Lung (tissue), 12 donors: Measurements from ENCODE around the gene LRRC8C. TPM values are rescaled to one million over a fixed set of nuclear protein-coding genes. Genes with fewer than 3 reads are reported as not detected.
A peak's percentile ranks its signal among the peaks of the same experiment; 100 is the strongest.
"Not testable (repeated sequence)": the region's sequence is repeated elsewhere in the genome, so short reads cannot be mapped to it uniquely, and the experiment has no call there.

ENCODE experiments used
- ATAC-seq: fragments of 200-7000 bp; cut with Tn5 transposase; one replicate; pipeline ENCODE4 v1.9.1; 2020; ENCODE audit warnings: moderate number of reproducible peaks; ENCODE audit not compliant: insufficient read depth, low FRiP score
- DNase-seq, 3 donors: peaks; one replicate each; pipeline ENCODE4 v3.0.0-alpha.2; 2013 to 2017
- H3K27ac ChIP-seq, 2 donors: one replicate each; pipeline ENCODE4 v1.5.1; 2013; ENCODE audit warnings: mild to moderate bottlenecking in 2 of 2, moderate library complexity in 2 of 2, control low read depth in 1 of 2, inconsistent platforms in 1 of 2, low read depth in 1 of 2, low read length in 1 of 2
- H3K27me3 ChIP-seq, 3 donors: one replicate each; pipeline ENCODE4 v1.5.1; 2013; ENCODE audit warnings: low read length in 2 of 3; ENCODE audit not compliant: control insufficient read depth in 3 of 3, insufficient read depth in 3 of 3
- H3K36me3 ChIP-seq, 4 donors: one replicate each; pipeline ENCODE4 v1.5.1; 2013; ENCODE audit warnings: low read length in 4 of 4, mild to moderate bottlenecking in 1 of 4, moderate library complexity in 1 of 4; ENCODE audit not compliant: control insufficient read depth in 4 of 4, insufficient read depth in 4 of 4
- H3K4me1 ChIP-seq, 5 donors: one replicate each; pipeline ENCODE4 v1.5.1; 2013; ENCODE audit warnings: low read length in 5 of 5, mild to moderate bottlenecking in 2 of 5, moderate library complexity in 1 of 5; ENCODE audit not compliant: control insufficient read depth in 5 of 5, insufficient read depth in 5 of 5
- H3K4me3 ChIP-seq: one replicate; pipeline ENCODE4 v1.5.1; 2013; ENCODE audit warnings: mild to moderate bottlenecking, control low read depth, moderate library complexity
- H3K9ac ChIP-seq, 2 donors: one replicate each; pipeline ENCODE4 v1.5.1; 2013; ENCODE audit warnings: low read length in 2 of 2, control low read depth in 1 of 2; ENCODE audit not compliant: insufficient read depth in 1 of 2
- H3K9me3 ChIP-seq, 4 donors: one replicate each; pipeline ENCODE4 v1.5.1; 2013; ENCODE audit warnings: low read length in 3 of 4, mild to moderate bottlenecking in 1 of 4, moderate library complexity in 1 of 4; ENCODE audit not compliant: control insufficient read depth in 4 of 4, insufficient read depth in 3 of 4
- WGBS, 2 donors: extraction: QIAGEN DNeasy Blood & Tissue Kit; methylation state at CpG; one replicate each; pipeline ENCODE4 v1.1.7; 2013; 5-methylcytosine and 5-hydroxymethylcytosine counted together
- polyA plus RNA-seq, 2 donors: library from polyadenylated mRNA; stranded (reverse); fragments of 200-250 nt; gene quantifications; one replicate each; pipeline ENCODE4 v1.2.1, GENCODE V29; 2013
- total RNA-seq, 2 donors: library from RNA; depleted of rRNA in 1 of 2; stranded (reverse); fragments of >200 nt in 1 of 2; gene quantifications; one replicate each; pipeline ENCODE4 v1.2.1, GENCODE V29; 2014 to 2021
- TF ChIP-seq, protein P1 (sequence below): IDR thresholded peaks from 2 replicates; pipeline ENCODE4 v1.5.1; 2012; ENCODE audit warnings: mild to moderate bottlenecking; ENCODE audit errors: control extremely low read depth, extremely low read depth
- donor health status: control.
- donor health status: control.
- donor health status: Bipolar disorder and iron deficiency.
- donor health status: healthy.
- donor health status: DM: yes; HTN: yes; CAD: no.

LRRC8C gene
- total and polyA plus RNA-seq, 4 donors = 3.3 to 11.7 (median 6.9) TPM

DNA sequence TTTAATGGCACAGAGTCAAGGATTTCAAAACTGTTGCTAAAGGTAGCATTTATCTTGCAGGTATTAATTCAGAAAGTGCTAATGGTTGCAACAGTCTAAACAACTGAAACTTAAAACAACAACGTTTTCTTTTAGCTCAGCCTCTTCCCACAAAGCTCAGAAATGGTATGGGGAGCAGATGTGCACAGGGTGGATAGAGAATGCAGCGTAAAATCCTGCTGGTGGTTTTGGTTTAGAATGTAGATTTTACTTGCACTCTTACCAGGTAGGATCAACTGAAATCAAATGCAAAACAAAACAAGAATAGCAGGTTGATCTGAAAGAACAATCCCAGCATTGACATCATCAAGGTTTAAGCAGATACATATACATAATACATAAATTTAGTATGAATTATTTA lies 3.8 kb upstream of the LRRC8C start:
- no peaks in the 10 kb centered on the region for H3K27me3 ChIP-seq
- peaks cover 0 to 13% (median 0%) of the 10 kb centered on the region in 5 donors for H3K4me1 ChIP-seq
- H3K4me3 ChIP-seq = no peak overlapping the region
- TF ChIP-seq, protein P1, sequence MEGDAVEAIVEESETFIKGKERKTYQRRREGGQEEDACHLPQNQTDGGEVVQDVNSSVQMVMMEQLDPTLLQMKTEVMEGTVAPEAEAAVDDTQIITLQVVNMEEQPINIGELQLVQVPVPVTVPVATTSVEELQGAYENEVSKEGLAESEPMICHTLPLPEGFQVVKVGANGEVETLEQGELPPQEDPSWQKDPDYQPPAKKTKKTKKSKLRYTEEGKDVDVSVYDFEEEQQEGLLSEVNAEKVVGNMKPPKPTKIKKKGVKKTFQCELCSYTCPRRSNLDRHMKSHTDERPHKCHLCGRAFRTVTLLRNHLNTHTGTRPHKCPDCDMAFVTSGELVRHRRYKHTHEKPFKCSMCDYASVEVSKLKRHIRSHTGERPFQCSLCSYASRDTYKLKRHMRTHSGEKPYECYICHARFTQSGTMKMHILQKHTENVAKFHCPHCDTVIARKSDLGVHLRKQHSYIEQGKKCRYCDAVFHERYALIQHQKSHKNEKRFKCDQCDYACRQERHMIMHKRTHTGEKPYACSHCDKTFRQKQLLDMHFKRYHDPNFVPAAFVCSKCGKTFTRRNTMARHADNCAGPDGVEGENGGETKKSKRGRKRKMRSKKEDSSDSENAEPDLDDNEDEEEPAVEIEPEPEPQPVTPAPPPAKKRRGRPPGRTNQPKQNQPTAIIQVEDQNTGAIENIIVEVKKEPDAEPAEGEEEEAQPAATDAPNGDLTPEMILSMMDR = no peak
- H3K36me3 ChIP-seq = peaks cover 0 to 2% (median 0%) of the 10 kb centered on the region in 4 donors
- no peak overlapping the region for H3K9ac ChIP-seq
- ATAC-seq = no peak
- WGBS, 2 donors = 80 to 84% methylated on average over 2 of the region's 2 CpGs
- no peaks in the 10 kb centered on the region for H3K9me3 ChIP-seq
- DNase-seq = no peak
- no peak overlapping the region for H3K27ac ChIP-seq

DNA sequence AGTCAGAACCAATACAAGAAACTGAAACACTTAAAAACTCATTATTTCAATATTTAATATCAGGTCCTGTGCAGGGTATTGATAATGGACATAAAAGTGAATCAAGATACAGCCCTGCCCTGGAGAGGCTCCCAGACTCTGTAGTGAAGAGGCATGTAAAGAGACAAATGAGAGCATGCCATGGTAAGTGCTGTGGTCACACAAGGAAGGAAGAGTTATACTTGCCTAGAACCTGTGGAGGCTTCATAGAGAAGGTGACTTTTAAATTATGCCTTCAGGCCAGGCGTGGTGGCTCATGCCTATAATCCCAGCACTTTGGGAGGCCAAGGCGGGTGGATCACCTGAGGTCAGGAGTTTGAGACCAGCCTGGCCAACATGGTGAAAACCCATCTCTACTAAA lies 3.3 kb upstream of the LRRC8C start:
- not testable (repeated sequence) for H3K27me3 ChIP-seq, H3K27ac ChIP-seq, H3K4me3 ChIP-seq, H3K36me3 ChIP-seq, H3K9ac ChIP-seq, H3K9me3 ChIP-seq, ATAC-seq, DNase-seq
- H3K4me1 ChIP-seq = peaks cover 0 to 13% (median 2%) of the 10 kb centered on the region in 5 donors
- 97 to 100% methylated on average over 2 of the region's 2 CpGs for WGBS, 2 donors

DNA sequence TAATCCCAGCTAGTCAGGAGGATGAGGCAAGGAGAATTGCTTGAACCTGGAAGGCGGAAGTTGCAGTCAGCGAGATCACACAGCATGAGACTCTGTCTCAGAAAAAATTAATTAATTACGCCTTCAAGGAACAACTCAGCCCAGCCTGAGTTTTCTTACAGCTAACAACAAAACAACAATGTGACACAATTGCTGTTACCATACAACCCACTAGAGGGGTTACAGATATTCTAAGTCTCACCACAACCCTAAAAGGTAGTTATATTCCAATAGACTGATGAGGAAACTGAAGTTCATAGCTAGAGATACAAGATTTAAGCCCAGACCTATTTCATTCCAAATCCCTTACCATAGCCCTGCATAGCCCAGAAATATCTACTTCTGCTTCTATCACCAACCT lies 2.9 kb upstream of the LRRC8C start:
- Histone ChIP-seq H3K4me1 (peaks cover 0 to 15% (median 2%) of the 10 kb centered on the region in 5 donors), H3K9me3 (no peaks in the 10 kb centered on the region), H3K4me3 (no peak overlapping the region), H3K27me3 (peaks cover 0 to 4% (median 0%) of the 10 kb centered on the region in 3 donors), H3K9ac (no peak overlapping the region), H3K36me3 (no peaks in the 10 kb centered on the region), H3K27ac (no peak overlapping the region)
- 97 to 98% methylated on average over 3 of the region's 3 CpGs for WGBS, 2 donors
- TF ChIP-seq, protein P1 = no peak
- no peak for ATAC-seq
- DNase-seq = no peak

DNA sequence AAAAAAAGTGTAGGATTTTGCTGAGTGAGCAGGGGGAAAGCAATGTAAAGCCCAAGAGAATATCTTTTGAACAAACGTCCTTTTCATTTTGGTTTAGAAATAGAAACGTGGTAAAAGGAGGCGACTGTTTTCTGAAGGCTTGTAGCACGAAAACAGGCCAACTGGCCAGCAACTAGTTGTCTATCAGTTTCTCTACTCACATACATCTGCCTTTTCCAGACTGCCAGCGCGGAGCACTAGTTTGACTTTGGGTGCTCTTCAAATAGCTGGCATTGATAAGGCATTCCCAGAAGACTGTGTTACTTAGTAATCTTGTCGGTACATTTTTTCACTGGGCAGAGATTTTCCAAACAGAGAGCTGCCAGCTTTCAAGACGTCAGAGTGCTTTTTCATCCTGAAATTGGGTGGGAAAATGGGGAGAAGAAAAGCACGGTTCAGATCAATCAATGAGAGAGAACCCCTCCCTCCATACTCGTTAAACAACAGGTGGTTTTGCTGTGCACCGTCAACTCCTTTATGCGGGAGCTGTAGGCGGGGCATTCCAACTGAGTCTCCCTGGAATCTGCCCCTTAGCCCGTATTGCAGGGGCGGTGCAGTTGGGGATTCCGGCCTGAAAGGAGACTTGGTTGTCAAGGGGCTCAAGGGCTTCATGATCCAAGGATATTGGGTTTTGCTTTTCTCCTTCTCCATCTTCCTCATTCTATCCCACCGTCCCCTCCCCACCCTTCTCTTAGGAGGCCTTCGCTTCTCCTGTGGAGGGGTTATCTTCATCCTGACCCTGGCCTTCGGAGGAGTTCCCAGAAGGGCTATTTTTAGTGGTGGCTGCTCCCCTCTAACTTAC lies 884 bp upstream of the LRRC8C start:
- TF ChIP-seq, protein P1 = no peak
- H3K4me3 ChIP-seq = peak overlapping the region; percentile 92
- peak overlapping the region in 1 of 2 donors; percentile 70 for H3K9ac ChIP-seq
- ATAC-seq = no peak
- no peaks in the 10 kb centered on the region for H3K9me3 ChIP-seq
- no peaks in the 10 kb centered on the region for H3K36me3 ChIP-seq
- 33 to 37% methylated on average over 19 of the region's 19 CpGs for WGBS, 2 donors
- no peak for DNase-seq
- peak overlapping the region; percentile 88 to 93 for H3K27ac ChIP-seq
- H3K27me3 ChIP-seq = peaks cover 0 to 4% (median 0%) of the 10 kb centered on the region in 3 donors
- H3K4me1 ChIP-seq = peaks cover 0 to 19% (median 4%) of the 10 kb centered on the region in 5 donors
